Measurements from ENCODE around the gene DUSP7.
A peak's percentile ranks its signal among the peaks of the same experiment; 100 is the strongest.

The DUSP7 gene

DNA sequence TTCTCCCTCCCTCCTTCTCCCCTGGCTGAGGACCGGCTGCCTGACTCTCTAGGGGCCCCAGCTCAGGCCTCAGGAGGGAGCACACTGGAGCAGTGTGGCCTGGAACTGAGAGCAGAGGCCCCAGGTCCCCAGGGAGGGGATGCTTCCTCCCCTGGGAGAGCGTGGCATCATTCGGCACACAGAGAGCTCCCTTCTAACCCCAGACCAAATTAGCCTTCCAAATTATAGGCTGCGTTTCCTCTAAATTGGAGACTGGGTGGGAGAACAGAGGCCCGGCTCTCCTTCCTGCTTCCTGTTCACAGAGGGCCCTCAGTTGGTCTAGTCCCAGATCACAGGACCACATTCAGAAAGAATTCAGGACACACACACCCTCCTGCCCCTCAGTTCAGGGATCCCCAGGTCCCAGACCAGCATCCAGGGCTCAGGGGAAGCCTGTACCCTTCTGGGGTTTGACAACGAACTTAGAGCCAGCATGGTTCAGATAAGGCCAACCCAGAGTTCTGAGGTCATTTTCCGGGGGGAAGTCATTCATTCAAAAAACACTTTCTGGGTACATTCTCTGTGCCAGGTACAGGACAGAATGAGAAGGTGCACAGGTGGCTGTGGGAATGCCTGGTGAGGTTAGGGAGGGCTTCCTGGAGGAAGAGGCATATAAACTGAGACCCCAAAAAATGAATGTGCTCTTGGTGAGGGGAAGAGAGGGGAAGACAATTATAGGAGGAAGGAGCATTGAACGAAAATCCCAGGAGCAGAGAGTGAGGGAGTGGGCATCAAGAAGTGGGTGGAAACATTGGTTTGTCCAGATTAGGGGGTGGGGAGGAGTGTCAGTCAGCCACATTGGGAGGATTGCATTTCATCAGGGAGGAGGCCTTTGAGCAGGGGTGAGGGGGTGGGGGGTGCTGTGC is 32.3 kb downstream of the DUSP7 start:
- DNase-seq: no peak

GRCh38 chr3:52023101-52023770 is 33.1 kb downstream of the DUSP7 start:
- DNase-seq: no peak

GRCh38 chr3:52022323-52023100 is 33.9 kb downstream of the DUSP7 start:
- DNase-seq: no peak

DNA sequence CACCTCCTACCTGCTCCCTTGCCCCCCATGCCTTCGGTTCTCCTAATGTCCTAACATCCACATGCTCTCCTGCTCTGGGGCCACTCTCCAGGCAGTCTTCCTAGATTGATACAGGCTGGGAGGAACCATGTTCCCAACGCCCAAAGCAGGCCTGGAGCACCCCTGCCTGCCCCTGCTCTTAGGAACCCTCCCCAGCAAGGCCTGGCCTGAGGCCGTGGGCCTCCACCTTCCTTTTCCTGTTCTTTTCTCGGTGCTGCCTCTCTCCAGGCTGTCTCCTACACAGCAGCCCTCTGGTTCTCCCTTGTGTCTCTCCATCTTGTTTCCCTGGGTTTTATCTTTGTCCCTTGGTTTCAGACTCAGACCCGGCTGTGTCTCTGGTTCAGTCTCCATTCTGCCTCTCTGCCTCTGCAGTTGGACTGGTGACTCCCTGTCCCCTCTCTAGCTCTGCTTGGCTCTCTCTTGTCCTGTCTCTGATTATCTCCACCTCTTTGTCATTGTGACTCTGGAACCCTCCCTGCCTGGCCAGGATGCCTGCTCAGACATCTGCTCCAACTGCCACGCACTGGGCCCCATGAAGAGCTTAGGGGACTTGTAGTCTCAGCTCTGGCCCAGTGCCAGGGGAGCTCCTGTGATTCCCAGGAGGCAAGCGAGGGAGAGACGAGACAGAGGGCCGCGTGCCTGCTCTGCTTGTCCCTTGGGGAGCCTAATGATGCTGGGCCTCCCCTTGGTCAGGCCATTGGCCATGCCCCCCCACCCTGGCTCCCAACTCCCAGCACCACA is 34.7 kb downstream of the DUSP7 start:
- DNase-seq: no peak

DNA sequence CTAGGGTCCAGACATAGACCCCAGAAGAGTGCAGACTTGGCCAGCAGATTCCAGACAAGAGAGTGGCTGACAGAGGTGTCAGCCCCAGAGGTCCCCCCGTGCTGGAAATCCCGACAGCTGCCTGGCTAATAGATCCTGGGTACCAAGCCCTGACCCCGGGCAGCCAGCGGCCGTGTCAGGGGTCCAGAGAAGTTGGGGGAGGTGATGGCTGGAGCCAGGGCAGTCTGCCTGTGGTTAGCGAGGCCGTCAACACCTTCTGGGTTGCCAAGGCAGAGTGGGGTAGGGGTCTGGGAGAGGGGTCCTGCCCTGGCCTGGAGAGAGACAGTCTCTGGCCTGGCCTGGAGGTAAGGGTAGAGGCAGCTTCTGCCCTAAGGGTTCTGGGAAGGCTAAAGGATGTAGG is 35.6 kb downstream of the DUSP7 start:
- no peak for DNase-seq

- no peak for DNase-seq
These were observed 36.9 kb downstream of the DUSP7 start for GRCh38 chr3:52019352-52020080.

DNA sequence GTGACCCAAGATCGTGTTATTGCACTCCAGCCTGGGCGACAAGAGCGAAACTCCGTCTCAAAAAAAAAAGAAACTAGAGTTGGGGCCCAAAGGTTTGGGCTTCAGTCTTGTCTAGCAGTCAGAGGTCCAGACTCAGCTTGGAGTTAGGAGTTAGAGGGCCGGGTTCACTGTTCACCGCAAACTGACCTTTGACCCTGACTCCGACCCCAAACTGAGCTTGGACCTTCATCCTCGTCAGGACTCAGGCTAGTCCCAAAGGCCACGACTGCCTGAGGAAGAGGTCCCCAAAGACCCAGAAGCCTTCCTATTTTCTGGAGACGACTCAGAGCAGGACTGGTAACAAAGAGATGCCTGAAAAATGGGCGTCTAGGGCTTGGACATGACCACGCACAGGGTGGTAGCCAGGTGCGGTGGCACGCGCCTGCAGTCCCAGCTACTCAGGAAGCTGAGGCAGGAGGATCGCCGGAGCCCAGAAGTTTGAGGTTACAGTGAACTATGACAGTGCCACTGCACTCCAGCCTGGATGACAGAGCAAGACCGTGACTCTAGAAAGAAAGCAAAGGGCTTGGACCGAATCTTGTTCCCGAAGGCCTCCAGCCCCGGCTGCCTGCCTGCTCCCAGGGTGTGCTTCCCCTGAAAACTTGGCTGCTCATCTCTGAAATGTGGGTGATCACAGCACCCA is 37.9 kb downstream of the DUSP7 start:
- no peak for DNase-seq

DNA sequence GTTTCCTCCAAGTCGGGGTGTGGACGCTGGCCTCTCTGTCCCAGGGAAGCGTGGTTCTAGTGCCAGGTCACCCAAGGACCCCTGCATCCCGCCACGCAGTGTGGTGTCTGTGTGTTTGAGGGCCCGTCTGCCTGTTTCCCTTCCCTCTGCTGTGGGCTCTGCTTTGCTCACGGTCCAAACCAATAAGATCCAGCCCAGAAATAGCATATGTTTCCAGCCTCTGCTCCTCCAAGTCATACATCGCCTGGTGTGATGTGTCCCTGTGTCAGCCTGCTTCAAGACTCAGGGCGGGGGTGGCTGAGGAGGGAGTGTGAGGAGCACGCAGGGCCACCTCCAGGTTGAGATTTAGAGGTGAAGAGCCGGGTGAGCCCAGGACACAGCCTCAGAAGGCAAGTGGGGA is 38.8 kb downstream of the DUSP7 start:
- no peak for DNase-seq

GRCh38 chr3:52015438-52016228 is 40.7 kb downstream of the DUSP7 start:
- DNase-seq: no peak

- no peak for DNase-seq
These were observed 41.8 kb downstream of the DUSP7 start for GRCh38 chr3:52014613-52015012.

DNA sequence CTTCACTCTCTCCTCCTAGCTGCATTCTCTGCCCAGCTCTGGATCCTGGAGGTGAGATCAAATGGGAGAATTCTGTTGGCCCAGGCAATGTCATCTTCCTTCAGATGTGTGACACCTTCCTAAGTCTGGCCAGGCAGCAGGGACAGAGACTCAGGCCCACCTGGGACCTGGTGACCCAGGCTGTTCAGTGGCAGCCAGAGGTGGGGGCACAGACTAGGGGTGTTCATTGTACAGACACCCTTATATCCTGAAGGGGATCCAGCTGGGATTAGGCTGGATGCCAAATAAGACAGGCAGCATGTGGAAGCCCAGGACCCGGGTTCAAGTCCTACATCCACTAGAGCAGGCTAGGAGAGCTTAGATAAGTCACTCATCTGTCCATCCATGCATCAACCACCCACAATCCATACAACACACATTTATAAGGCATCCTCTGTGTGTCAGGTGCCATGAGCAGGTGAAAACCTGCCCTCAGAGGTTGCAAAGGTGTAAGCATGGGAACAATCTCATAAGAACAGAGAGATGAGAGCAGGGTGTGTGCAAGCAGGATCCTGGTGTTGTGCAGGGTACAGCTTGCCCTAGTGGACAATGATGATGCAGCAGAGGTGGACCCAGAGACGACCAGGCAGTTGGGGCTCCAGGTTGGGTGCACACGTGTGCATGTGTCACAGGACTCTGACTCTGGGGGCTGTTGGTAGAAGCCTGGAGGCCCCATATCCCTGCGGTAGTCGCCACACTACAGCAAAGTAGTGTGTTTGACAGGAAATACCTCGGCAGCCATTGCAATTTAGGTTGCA is 42.4 kb downstream of the DUSP7 start:
- DNase-seq: no peak

- no peak for DNase-seq
These were observed 43.7 kb downstream of the DUSP7 start for GRCh38 chr3:52012699-52013098.

DNA sequence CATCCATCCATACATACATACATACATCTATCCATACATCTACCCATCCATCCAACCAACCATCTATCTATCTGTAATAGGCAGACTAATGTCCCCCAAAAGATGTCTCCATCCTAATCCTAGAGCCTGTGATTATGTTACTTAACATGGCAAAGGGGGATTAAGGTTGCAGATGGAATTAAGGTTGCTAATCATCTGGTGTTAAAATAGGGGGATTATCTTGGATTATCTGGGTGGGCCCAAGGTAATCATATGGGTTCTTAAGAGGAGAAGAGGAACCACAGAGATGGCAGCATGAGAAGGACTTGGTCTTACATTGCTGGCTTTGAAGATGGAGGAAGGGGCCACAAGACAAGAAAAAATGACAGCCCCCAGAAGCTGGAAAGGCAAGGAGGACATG is 45.9 kb downstream of the DUSP7 start:
- no peak for DNase-seq

DNA sequence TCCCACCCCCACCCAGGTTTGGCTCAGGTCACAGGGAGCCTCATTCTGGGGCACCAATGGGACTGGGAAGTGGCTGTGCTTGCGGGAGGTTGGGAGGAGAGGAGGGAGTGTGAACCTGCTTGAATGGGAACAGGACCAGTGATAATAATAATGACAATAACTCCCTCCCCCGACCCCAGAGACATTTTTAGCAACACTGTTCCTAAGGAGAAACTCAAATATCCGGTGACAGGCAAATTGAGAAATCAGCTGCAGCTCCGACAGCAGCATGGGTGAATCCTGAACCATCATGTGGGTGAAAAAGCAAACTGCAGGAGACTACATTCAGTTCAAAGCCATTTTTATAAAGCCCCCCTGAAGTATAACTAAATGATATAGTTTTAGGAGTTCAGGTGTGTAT is 49.1 kb downstream of the DUSP7 start:
- no peak for DNase-seq

- no peak for DNase-seq
These were observed 49.6 kb downstream of the DUSP7 start for GRCh38 chr3:52006820-52007133.

- no peak for DNase-seq
These were observed 50.2 kb downstream of the DUSP7 start for GRCh38 chr3:52006017-52006819.

DNA sequence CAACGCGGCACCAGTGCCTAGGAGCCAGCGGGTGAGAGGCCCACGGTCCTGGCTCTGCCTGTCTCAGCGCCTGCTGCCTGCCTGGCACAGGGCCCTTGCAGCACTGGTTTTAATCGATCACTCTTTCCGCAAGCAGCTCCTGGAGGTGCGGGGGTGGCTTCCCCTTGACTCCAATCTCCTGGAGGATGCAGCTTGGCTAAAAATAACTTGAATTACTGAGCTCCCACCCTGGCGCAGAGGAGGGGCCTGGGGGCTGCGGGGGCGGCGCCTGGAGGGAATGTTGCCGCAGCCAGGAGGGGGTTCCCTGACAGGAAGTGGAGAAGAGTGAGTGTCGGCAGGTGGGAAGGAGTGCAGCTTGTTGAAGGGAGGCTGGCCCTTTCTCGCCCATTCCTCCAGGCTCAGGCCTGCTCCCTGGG is 50.8 kb downstream of the DUSP7 start:
- DNase-seq: peak; percentile 83

DNA sequence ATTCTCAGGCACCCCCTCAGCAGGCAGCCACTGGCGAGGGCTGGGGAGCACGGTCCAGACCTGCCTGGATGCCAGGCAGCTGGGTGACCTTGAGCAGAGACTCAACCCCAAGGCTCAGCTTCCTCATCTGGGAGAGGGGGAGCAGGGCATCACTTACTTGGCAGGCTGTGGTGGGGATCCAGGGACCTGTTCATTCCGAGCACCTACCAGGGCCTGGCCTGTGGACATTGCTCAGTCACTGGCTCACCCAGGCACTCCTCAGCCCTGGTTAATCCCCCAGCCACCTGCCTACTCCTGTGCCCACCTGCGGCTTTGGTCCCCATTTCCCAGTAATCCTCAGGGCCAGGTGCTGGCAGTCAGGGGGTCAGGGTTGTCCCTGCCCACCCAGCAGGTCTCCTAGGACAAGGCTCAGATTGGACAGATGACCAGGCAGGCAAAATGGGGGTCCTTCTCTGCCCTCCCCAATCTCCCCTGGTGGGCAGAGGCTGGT is 51.4 kb downstream of the DUSP7 start:
- DNase-seq: no peak
